Adrenal gland (tissue), 12 donors: ENCODE data around the gene CD2AP. TPM values are rescaled to one million over a fixed set of nuclear protein-coding genes. Genes with fewer than 3 reads are reported as not detected.

ENCODE experiments used
- DNase-seq, 7 donors: peaks; one replicate each; pipeline ENCODE4 v3.0.0-alpha.2; 2019 to 2020
- H3K27ac ChIP-seq, 5 donors: fragments of 200-600 bp; sonication (generic) in 4 of 5; 1 replicate in 3 of 5; 2 replicates in 2 of 5; pipeline versions ENCODE4 v1.5.1 to v1.8.0; 2016 to 2020; ENCODE audit warnings: mild to moderate bottlenecking in 1 of 5
- H3K27me3 ChIP-seq: fragments of 200-600 bp; 2 replicates; pipeline ENCODE4 v1.8.0; 2021
- H3K36me3 ChIP-seq, 2 donors: fragments of 200-600 bp; replicated peaks in 1 of 2; 1 replicate in 1 of 2; 2 replicates in 1 of 2; pipeline versions ENCODE4 v1.5.1 to v1.8.0; 2018 to 2022
- H3K4me1 ChIP-seq, 2 donors: fragments of 200-600 bp; replicated peaks in 1 of 2; 1 replicate in 1 of 2; 2 replicates in 1 of 2; pipeline versions ENCODE4 v1.5.1 to v1.8.0; 2018 to 2021
- H3K4me3 ChIP-seq, 4 donors: fragments of 200-600 bp; sonication (generic) in 3 of 4; one replicate each; pipeline ENCODE4 v1.5.1; 2016 to 2018
- H3K9me3 ChIP-seq, 3 donors: fragments of 200-600 bp; sonication (generic) in 1 of 3; replicated peaks in 1 of 3; 1 replicate in 2 of 3; 2 replicates in 1 of 3; pipeline versions ENCODE4 v1.5.1 to v1.8.0; 2016 to 2021
- POLR2A ChIP-seq, 2 donors: fragments of 450-650 bp; IDR thresholded peaks; one replicate each; pipeline ENCODE4 v1.6.1; 2017; ENCODE audit warnings: antibody characterized with exemption in 2 of 2, mild to moderate bottlenecking in 2 of 2, moderate library complexity in 1 of 2
- WGBS, 4 donors: extraction: QIAGEN DNeasy Blood & Tissue Kit in 2 of 4; methylation state at CpG; one replicate each; pipeline versions ENCODE4 v1.1.5 to v1.1.7; 2013 to 2017; 5-methylcytosine and 5-hydroxymethylcytosine counted together
- intact Hi-C, 2 donors: fragments of 100-400 bp; cut with DNase I; formaldehyde crosslinking; loops; one replicate each; pipeline versions ENCODE4 v1.14.1 to v1.15.0; 2022 to 2023
- polyA plus RNA-seq, 3 donors: library from polyadenylated mRNA; stranded (reverse); fragments of 200-250 nt in 2 of 3; fragments of 350-450 nt in 1 of 3; fragmentation: Illumina TruSeq in 1 of 3; extraction: RNeasy Lipid Tissue Mini Kit (QIAGEN cat#74804) in 1 of 3; gene quantifications; one replicate each; pipeline ENCODE4 v1.2.3, GENCODE V29; 2013 to 2014
- total RNA-seq, 9 donors: library from RNA; depleted of rRNA in 4 of 9; stranded (reverse); fragments of >200 nt in 4 of 9; fragments of 120-200 nt in 1 of 9; fragmentation: NEBNext Ultra II Directional in 1 of 9; extraction: Animal tissue kit (Norgen Biotek cat#: 25700) in 1 of 9; gene quantifications; one replicate each; pipeline versions ENCODE4 v1.1.0 to v1.2.4, GENCODE V29; 2013 to 2023
- TF ChIP-seq, protein P1 (sequence below), 6 experiments: fragments of 450-650 bp in 4 of 6; fragments of 200-600 bp in 2 of 6; sonication (generic) in 1 of 6; IDR thresholded peaks; 1 replicate in 5 of 6; 2 replicates in 1 of 6; pipeline versions ENCODE4 v1.5.1 to v1.8.0; 2016 to 2021; ENCODE audit warnings: antibody characterized with exemption in 6 of 6, mild to moderate bottlenecking in 2 of 6, moderate library complexity in 1 of 6
- donor health status: healthy with polysubstance abuse.
- donor health status: Bipolar disorder and iron deficiency.
- donor health status: DM: yes; HTN: yes; CAD: no.
- donor health status: DM: no; HTN: no; CAD: no.
- donor health status: DM: no; HTN: no; CAD: no.
- donor health status: DM: yes; HTN: yes; CAD: no.

CD2AP gene
- total and polyA plus RNA-seq, 12 donors: 5.3 to 29.6 (median 20.2) TPM

DNA sequence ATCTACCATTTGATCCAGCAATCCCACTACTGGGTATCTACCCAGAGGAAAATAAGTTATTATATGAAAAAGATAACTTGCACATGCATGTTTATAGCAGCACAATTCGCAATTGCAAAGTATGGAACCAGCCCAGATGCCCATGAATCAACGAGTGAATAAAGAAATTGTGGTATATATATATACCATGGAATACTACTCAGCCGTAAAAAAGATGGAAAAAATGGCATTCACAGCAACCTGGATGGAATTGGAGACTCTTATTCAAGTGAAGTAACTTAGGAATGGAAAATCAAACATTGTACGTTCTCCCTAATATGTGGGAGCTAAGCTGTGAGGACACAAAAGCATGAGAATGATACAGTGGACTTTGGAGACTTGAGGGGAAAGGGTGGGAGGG is 120.8 kb downstream of the CD2AP start:
- no peaks in the 10 kb centered on the region for H3K9me3 ChIP-seq
- no peak for DNase-seq
- H3K27ac ChIP-seq: no peak overlapping the region
- intact Hi-C loops: no loop called here
- H3K4me3 ChIP-seq: no peak overlapping the region
- H3K27me3 ChIP-seq: no peaks in the 10 kb centered on the region
- no peak for TF ChIP-seq POLR2A (IDR thresholded peaks at IDR 0.05)
- TF ChIP-seq, protein P1, sequence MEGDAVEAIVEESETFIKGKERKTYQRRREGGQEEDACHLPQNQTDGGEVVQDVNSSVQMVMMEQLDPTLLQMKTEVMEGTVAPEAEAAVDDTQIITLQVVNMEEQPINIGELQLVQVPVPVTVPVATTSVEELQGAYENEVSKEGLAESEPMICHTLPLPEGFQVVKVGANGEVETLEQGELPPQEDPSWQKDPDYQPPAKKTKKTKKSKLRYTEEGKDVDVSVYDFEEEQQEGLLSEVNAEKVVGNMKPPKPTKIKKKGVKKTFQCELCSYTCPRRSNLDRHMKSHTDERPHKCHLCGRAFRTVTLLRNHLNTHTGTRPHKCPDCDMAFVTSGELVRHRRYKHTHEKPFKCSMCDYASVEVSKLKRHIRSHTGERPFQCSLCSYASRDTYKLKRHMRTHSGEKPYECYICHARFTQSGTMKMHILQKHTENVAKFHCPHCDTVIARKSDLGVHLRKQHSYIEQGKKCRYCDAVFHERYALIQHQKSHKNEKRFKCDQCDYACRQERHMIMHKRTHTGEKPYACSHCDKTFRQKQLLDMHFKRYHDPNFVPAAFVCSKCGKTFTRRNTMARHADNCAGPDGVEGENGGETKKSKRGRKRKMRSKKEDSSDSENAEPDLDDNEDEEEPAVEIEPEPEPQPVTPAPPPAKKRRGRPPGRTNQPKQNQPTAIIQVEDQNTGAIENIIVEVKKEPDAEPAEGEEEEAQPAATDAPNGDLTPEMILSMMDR (IDR thresholded peaks at IDR 0.05): no peak
- no peaks in the 10 kb centered on the region for H3K4me1 ChIP-seq
- WGBS, 4 donors: 84 to 100% (median 96%) methylated on average over 4 of the region's 4 CpGs
- H3K36me3 ChIP-seq: peaks cover 0 to 15% of the 10 kb centered on the region in 2 donors

DNA sequence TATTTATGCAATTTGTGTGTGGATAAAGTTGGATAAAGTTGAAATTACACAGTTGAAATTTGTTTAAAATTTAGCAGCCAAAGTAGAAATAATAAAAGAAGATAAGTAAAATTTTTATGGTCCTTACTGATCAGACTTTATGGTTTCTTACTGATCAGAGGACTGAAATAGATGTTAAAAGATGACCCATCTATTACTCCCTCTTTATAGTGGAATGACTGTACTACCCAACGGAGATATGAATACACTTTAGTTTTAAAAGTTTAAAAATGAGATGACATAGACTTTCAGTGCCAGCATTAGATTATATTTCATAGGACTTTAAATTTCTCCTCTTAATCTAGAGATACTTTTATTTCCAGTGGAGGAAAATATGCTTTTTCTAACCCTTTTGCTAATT is 121.9 kb downstream of the CD2AP start:
- Histone ChIP-seq H3K36me3 (peaks cover 0 to 15% of the 10 kb centered on the region in 2 donors), H3K9me3 (no peaks in the 10 kb centered on the region), H3K27me3 (no peaks in the 10 kb centered on the region), H3K4me1 (no peaks in the 10 kb centered on the region), H3K4me3 (no peak overlapping the region), H3K27ac (no peak overlapping the region)
- intact Hi-C loops: no loop called here
- no peak for TF ChIP-seq POLR2A (IDR thresholded peaks at IDR 0.05)
- TF ChIP-seq, protein P1 (IDR thresholded peaks at IDR 0.05): no peak
- 84 to 93% (median 90%) methylated on average over 1 of the region's 1 CpG for WGBS, 4 donors
- no peak for DNase-seq

DNA sequence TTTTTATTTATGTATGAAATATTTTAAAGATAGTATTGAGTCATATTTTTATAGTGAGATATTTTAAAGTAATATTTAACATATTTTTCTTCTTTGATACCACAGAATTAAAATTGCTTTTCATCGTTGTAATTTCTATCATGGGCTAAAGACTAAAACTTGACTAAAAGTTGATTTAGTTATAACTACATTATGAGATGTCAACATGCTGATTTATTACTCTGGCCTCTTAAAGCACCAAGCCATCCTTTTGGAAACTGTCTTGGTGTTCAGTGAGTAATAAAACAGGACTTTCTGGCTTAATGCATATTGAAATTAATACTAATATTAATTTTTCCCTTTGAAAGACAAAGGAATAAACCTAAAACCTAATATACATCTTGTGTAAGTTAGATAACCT is 125.6 kb downstream of the CD2AP start:
- 74 to 90% (median 80%) methylated on average over 1 of the region's 1 CpG for WGBS, 4 donors
- H3K27ac ChIP-seq: no peak overlapping the region
- no peak for TF ChIP-seq POLR2A (IDR thresholded peaks at IDR 0.05)
- TF ChIP-seq, protein P1 (IDR thresholded peaks at IDR 0.05): no peak

DNA sequence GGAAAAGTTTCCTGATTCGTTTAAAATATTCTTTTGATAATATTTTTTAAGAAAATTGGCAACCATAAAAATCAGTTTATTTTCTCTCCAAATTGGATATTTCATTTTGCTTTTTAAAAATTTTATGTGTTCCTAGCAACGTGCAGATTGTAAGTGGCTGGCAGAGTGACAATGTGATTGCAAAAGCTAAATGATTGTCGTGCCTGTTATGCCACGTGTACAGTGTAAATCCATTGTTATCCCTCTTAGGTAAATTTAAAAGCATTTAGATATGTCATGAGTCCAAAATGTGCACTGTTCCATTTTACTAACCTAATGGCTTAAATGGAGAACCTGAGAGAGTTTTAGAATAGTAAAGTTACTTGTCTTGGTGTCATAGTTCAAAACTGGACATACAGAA is 126.4 kb downstream of the CD2AP start:
- Histone ChIP-seq H3K4me3 (no peak overlapping the region), H3K4me1 (no peaks in the 10 kb centered on the region), H3K36me3 (peaks cover 0 to 1% of the 10 kb centered on the region in 2 donors), H3K9me3 (no peaks in the 10 kb centered on the region), H3K27me3 (no peaks in the 10 kb centered on the region), H3K27ac (no peak overlapping the region)
- intact Hi-C loops: no loop called here
- WGBS, 4 donors: 69 to 78% (median 73%) methylated on average over 4 of the region's 4 CpGs
- TF ChIP-seq, protein P1 (IDR thresholded peaks at IDR 0.05): no peak
- no peak for TF ChIP-seq POLR2A (IDR thresholded peaks at IDR 0.05)
- no peak for DNase-seq

More for the DNA sequence above, 125.6 kb downstream of the CD2AP start:
- intact Hi-C loops: no loop called here
- H3K9me3 ChIP-seq: no peaks in the 10 kb centered on the region
- no peaks in the 10 kb centered on the region for H3K4me1 ChIP-seq
- H3K4me3 ChIP-seq: no peak overlapping the region
- no peak for DNase-seq
- no peaks in the 10 kb centered on the region for H3K27me3 ChIP-seq
- H3K36me3 ChIP-seq: no peaks in the 10 kb centered on the region
